ELF-1 (cell line): Measurements from ENCODE around the gene ADGRG7.
A peak's percentile ranks its signal among the peaks of the same experiment; 100 is the strongest.

Source experiments
- DNase-seq: peaks from one replicate; pipeline ENCODE4 v3.0.0-alpha.2; 2016; ENCODE audit warnings: low read depth, low spot score

ADGRG7 gene

GRCh38 chr3:100702082-100702979 lies 92.9 kb downstream of the ADGRG7 start:
- DNase-seq = no peak

GRCh38 chr3:100702980-100703345 lies 93.6 kb downstream of the ADGRG7 start:
- DNase-seq = no peak

DNA sequence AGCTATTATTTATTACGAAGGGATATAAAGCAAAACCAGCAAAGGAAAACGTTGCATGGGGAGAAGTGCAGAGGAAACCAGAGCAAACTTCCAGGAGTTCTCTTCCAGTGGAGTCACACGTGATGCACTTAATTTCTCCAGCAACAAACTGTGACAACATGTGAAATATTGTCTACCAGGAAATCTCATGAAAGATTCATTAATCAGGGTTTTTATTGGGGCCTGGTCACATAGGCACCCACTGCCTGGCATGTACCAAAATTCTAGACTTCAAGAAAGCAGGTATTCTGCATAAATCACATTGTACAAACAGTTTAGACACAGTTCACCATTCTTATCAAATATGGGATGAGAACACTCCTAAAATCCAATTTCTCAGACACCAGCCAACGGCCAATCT lies 94.5 kb downstream of the ADGRG7 start:
- DNase-seq = no peak

GRCh38 chr3:100706365-100706764 lies 97.0 kb downstream of the ADGRG7 start:
- DNase-seq = no peak

GRCh38 chr3:100708644-100708988 lies 99.2 kb downstream of the ADGRG7 start:
- DNase-seq = no peak

DNA sequence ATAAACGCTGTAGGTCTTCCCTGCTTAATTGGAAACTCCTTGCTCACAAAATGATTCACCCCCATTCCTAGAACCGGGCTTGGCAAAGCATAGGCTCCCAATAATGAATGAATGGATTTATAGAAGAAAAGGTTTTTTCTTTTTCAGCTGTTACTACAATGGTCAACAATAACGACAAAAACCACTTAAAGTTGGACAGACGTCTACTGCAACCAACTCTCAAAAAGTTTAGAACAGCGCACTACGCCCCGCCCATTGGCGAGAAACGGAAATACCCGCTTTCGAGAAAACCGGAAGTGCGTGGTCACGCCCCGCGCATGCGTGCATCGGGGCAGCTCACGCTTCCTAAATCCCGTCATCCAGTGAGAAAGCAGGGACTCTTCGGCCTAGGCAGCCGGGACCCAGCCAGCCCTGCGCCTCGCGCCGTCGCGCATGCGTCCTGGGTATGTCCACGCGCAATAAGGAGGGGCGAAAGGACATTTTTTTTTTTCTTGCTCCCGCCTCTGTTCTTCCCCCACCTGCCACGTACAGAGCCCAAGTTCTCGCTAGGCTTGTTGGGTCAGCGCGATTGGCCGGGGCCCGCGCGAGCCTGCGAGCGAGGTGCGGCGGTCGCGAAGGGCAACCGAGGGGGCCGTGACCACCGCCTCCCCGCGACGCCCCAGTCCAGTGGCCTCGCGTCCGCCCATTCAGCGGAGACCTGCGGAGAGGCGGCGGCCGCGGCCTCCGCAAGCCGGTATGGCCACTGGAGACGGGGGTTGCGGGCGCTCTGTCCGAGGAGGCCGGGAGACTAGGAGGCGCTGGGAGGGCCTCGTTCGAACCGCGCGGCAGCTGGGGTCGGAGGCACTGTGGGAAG lies 99.8 kb downstream of the ADGRG7 start, which contains the start of gene TFG:
TFG (plus strand) TSS at position 506 of the 853 bp plus-strand sequence. CDS start 4,192 bp downstream, outside the sequence.
- peak; percentile 99 for DNase-seq

- DNase-seq = peak; percentile 77
Observed at GRCh38 chr3:100709842-100710260, 100.5 kb downstream of the ADGRG7 start.

GRCh38 chr3:100710261-100710968 lies 101.0 kb downstream of the ADGRG7 start:
- DNase-seq = peak; percentile 66

GRCh38 chr3:100715176-100715575 lies 105.8 kb downstream of the ADGRG7 start:
- no peak for DNase-seq

DNA sequence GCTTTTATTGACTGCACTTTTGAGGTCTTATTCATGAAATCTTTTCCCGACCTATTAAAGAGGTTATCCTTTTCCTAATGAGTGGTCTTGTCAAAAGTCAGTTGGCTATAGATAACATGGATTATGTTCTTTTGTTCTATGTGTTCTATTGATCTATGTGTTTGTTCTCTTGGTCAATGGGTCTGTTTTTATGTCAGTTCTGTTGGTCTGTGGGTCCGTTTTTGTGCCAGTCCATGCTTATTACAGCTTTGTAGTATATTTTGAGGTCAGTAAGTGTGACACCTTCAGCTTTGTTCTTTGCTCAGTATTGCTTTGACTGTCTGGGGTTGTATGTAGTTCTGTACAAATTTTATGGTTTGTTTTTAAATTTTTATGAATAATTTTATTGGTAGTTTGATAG lies 107.7 kb downstream of the ADGRG7 start:
- no peak for DNase-seq

GRCh38 chr3:100717637-100718487 lies 108.5 kb downstream of the ADGRG7 start:
- no peak for DNase-seq

DNA sequence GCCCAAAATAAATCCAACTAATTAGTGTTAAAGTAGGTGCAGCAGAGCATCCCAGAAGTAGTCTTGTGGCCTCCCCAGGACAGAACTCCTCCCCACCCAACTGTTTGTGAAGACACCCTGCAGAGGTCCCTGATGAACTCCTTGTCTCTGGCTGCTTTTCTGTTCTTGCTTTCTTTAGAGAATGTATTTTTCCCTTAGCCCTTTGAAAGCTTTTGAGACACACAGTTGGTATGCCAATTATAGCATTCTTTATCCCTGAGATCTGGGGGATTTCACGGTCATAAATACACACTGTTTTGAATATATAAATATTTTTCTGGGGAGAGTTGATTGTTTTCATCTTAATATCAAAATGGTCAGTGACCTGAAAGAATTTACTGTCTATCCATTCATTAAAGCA lies 109.7 kb downstream of the ADGRG7 start:
- peak; percentile 10 for DNase-seq

DNA sequence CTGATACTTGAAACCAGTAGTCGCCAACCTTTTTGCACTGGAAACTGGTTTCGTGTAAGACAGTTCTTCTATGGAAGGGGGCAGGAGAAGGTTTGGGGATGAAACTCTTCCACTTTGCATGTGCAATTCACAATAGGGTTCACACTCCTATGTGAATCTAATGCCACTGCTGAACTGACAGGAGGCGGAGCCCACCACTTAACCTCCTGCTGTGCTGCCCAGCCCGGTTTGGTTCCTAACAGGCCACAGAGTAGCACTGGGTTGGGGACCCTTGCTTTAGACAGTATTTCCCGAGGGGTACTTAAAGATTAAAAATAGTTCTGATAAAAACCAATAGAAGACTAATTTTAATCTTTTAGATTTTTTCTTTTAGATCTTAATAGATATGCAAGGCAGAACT lies 111.0 kb downstream of the ADGRG7 start:
- DNase-seq = peak; percentile 68

DNA sequence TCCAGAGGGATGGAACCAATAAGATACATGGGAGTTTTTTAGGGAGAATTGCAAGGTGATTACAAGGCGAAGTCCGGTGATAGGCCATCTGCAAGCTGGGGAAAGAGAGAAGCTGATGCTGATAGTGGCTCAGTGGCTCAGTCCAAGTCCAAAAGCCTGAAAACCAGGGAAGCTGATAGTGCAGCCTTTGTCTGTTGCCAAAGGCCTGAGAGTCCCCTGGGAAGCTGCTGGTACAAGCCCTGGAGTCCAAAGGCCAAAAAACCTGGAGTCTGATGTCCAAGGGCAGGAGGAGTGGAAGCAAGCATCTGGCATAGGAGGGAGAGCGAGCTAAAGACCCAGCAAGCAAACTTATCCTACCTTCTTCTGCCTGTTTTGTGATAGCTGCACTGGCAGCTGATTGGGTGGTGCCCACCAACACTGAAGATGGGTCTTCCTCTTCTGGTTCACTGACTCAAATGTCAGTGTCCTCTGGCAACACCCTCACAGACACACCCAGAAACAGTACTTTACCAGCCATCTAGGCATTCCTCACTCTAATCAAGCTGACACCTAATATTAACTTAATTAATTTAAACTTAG lies 116.6 kb downstream of the ADGRG7 start:
- DNase-seq = no peak

DNA sequence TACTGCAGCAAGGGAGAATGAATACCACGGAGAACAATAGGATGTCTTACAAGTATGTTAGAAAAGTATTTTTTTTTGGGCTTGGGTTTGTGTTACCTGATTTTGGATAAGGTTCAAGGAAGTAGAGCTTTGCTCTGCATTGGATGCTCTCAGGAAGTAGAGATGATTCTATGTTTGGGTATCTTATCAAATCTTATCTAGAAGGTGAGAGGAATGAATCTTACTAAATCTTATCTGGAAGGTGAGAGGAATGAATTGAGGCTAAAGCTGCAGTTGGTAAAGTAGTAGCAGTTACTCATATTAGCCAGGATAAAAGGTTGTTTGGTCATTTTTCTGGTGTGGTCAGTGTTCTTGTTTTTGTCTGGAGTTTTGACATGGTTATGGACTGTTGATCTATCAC lies 117.3 kb downstream of the ADGRG7 start:
- DNase-seq = no peak

GRCh38 chr3:100730524-100730923 lies 121.1 kb downstream of the ADGRG7 start:
- DNase-seq = no peak

GRCh38 chr3:100732435-100732834 lies 123.0 kb downstream of the ADGRG7 start:
- DNase-seq = no peak

- peak; percentile 43 for DNase-seq
Observed at GRCh38 chr3:100737334-100737733, 127.9 kb downstream of the ADGRG7 start.

GRCh38 chr3:100740207-100740606 lies 130.8 kb downstream of the ADGRG7 start:
- no peak for DNase-seq

- no peak for DNase-seq
Observed at GRCh38 chr3:100743535-100743934, 134.1 kb downstream of the ADGRG7 start.

- no peak for DNase-seq
Observed at GRCh38 chr3:100744671-100745070, 135.3 kb downstream of the ADGRG7 start.
